ENCODE measurements around the gene TMEM200C.

The TMEM200C gene

DNA sequence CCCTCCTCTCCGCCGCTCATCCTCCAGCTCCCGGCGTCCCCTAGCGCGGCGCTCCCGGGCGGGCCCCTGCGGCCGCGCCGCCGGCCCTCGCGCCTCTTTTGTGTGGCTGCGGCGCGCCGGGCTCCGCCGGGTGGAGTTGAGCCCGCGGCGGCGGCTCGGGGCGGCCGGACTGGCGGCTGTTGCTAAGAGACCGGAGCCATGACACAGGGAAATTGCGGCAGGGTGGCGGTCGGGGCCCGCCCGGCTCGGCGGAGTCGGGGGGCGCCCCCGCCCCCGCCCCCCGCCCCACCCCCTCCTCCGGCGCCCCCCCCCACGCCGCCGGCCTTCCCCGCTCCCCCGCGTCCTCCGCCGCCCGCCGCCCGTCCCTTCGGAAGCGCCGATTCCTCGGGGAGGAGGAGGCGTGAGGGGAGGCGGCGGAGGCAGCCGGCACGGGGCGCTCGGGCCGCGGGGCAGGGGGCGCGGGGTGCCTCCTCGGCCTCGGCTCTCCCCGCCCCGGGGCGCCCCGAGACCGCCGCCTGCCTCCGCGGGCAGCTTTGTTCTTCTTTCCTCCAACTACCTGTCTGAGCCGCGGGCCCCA, at the start of gene TMEM200C:
TSS of gene TMEM200C (minus strand) at position 224 of the 577 bp plus-strand sequence. CDS start 3,459 bp downstream, outside the sequence.
- DNase-seq, result no peak

- DNase-seq, result no peak
These were observed 49.1 kb upstream of the TMEM200C start for GRCh38 chr18:5944448-5944847.

GRCh38 chr18:5943514-5943913, 48.2 kb upstream of the TMEM200C start:
- DNase-seq, result no peak

DNA sequence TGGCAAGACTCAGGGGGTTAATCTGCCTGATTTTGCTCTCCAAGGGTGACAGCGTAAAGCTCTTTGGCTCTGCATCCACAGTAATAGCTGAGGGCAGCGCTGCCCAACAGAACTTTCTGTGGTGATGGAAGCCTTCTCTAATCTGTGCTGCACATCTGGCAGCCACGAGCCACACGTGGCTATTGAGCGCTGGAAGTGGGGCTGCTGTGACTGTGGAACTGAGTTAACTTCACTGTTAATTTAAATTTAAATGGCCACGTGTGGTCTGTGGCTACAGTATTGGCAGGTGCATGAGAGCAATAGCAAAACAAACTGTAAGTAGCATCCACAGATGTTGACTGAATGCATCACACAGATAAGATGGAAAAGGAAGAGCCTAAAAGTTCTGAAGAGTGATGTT, 47.3 kb upstream of the TMEM200C start:
- no peak for DNase-seq

DNA sequence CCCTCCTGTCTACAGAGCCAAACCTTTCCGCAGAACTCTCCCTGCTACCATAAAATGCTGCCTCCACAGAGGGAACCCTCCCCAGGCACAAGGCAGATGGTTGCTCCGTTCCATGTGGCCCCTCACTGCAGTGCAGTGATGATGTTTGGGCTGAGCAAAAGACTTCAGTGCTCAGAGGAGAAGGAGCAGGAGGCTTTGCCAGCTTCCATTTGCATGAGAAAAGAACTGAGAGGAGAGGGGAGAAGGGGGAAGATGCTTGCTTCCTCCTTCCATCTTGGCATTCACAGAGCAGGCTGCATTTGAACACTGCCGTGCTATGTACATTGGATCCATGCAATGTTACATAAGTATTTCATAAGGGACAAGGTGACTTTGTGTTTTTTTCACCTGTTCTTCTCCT, 46.6 kb upstream of the TMEM200C start:
- DNase-seq, result no peak

DNA sequence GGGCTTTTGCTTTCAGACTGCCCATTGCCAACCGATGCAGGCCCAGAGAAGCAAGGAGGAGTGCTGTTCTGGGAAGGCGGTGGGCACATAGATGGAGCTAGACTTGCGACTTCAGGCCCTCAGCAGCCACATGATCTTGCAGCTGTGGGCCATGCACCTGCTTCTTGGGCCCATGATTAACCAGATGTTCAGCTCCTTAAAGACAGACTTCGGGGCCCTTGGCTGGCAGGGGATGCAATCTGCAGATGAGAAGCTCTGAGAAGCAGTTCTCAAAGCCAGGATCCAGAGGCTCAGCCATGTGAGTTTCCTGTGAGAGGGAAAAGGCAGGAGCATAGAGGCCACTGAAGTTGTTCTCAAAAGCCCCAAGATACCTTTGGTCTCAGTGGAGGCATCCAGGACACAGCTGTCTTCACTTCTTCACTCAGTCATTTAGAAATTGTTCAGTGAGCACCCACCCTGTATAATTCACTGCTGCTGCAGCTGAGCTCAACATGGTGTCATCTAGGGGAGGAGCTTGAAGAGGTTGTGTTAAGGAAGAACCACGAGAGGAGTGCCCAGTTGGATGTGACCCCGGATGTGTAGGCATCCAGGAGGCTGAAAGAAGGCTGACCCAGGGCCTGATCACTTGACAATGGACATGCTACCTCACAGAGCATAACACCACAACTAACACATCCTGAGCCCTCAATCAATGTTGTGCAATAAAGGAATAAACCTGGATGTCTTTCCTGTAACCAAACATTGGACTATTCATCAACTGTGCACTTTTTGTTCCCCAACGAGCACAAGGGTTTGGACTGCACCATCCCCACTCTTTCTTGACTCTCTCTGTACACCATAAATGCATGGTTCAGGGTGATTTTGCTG, 44.7 kb upstream of the TMEM200C start:
- no peak for DNase-seq

GRCh38 chr18:5937795-5938194, 42.5 kb upstream of the TMEM200C start:
- no peak for DNase-seq

DNA sequence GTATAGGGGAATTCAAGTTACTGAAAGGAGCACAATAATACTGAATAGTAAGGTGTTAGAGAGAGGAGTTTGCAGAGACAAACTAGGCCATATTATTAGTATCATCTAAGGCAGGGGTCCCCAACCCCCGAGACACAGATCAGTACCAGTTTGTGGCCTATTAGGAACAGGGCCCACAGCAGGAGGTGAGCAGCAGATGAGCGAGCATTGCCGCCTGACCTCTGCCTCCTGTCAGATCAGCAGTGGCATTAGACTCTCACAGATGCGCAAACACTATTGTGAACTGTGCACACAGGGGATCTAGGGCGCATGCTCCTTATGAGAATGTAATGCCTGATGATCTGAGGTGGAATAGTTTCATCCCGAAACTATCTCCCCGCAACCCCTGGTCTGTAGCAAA, 41.8 kb upstream of the TMEM200C start:
- DNase-seq, result no peak

- no peak for DNase-seq
These were observed 35.5 kb upstream of the TMEM200C start for GRCh38 chr18:5930789-5931188.

DNA sequence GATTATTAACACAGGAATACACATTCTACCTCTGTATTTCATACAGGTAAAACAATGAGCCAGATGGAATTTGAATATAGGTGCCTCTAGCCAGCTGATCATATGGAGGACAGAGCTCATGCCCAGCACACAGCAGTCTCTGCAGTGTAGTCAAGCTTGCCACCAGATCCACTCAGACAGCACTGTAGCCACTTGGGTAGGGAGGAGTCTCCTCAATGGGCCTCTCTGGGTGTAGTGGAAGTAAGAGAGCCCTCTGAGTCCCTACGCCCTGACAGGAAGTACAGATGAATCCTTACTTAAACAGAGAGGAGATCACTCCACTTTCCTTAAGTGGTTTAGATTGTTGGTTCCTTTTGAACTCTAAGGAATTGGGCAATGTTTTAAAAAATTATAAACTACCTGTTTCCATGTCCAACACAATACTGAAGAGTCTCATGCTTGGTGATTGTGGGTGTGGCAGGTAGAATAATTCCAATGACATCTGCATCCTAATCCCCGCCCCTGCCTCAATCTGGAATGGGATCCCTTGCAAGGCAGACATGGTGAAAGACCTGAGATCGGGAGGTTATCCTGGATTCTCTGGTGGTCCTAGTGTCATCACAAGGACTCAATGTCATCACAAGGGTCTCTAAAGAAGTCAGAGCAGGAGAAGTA, 23.0 kb upstream of the TMEM200C start:
- no peak for DNase-seq

DNA sequence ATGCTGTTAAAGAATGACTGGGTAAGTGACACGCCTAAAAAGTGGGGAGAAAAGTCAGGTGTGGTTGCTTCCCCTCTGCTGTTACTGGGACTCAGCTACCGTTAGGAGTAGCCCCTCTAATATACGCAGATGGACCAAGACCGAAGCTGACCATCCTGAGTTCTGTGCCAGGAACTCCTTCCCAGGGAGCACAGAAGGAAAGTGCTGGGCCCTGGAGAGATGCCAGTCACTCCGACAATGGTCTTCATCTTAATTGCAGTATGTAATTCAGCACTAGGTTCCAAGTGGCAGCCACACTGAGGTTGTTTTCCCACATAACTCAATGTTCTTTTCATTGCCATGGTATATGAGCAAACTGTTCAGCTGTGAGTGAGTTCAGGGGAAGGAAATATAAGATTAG, 19.6 kb upstream of the TMEM200C start:
- no peak for DNase-seq

DNA sequence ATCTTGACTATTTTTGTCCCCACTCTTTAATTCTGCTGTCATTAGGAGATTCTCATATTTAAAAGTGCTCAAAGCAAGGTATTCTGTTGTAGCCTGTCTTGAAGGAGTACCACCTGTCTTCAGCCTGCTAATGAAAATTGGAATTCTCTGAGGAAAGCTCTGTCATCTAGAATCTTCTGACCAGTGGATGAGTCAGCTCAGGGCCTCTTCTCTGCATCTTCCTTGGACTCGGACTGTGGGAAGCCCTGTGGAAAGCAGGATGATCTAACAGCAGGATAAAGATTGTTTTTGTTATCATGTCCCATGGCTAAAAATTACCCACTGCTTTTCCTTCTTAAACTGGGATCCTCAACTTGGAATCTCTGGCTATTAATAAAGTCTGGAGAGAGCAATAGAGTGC, 18.7 kb upstream of the TMEM200C start:
- no peak for DNase-seq

GRCh38 chr18:5912566-5912965, 17.2 kb upstream of the TMEM200C start:
- DNase-seq, result no peak

GRCh38 chr18:5909125-5909524, 13.8 kb upstream of the TMEM200C start:
- DNase-seq, result no peak

GRCh38 chr18:5903386-5903785, 8.1 kb upstream of the TMEM200C start:
- no peak for DNase-seq

- DNase-seq, result no peak
These were observed 4.9 kb upstream of the TMEM200C start for GRCh38 chr18:5900262-5900661.

GRCh38 chr18:5899835-5900234, 4.5 kb upstream of the TMEM200C start:
- no peak for DNase-seq

- DNase-seq, result no peak
These were observed 786 bp upstream of the TMEM200C start for GRCh38 chr18:5895876-5896740.

- no peak for DNase-seq
These were observed 567 bp downstream of the TMEM200C start for GRCh38 chr18:5894611-5895298.

- no peak for DNase-seq
These were observed 1.2 kb downstream of the TMEM200C start for GRCh38 chr18:5893956-5894610.

GRCh38 chr18:5892823-5893431, 2.4 kb downstream of the TMEM200C start:
- no peak for DNase-seq

DNA sequence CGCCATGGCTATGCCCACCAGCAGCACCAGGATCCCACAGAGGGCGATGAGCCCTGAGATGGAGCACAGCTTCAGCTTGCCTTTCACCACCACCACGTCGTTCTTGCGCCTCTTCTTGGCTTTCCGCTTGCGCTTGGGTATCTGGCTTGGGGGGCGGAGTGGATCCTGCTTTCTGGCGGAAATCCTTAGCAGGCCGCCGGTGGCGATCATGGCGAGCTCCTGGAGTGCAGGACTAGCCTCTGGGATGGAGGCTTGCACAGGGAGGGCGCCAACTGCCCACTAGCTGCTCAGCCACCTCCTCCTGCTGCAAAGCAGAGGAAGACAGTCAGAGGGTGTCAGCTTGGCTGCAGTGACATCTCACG, 3.5 kb downstream of the TMEM200C start:
- DNase-seq, result no peak
